Ovary (tissue), 9 donors: ENCODE measurements around the gene UBAC1. TPM values are rescaled to one million over a fixed set of nuclear protein-coding genes. Genes with fewer than 3 reads are reported as not detected.

Source experiments
- DNase-seq, 5 donors: peaks; one replicate each; pipeline ENCODE4 v3.0.0-alpha.2; 2019 to 2020
- H3K27ac ChIP-seq, 2 donors: fragments of 200-600 bp; one replicate each; pipeline versions ENCODE4 v1.5.1 to v1.8.0; 2019 to 2022
- H3K27me3 ChIP-seq: fragments of 200-600 bp; one replicate; pipeline ENCODE4 v1.8.0; 2022
- H3K36me3 ChIP-seq: fragments of 200-600 bp; sonication (generic); one replicate; pipeline ENCODE4 v1.5.1; 2019
- H3K4me1 ChIP-seq: one replicate; pipeline ENCODE4 v1.8.1; 2013; ENCODE audit warnings: mild to moderate bottlenecking, moderate library complexity; ENCODE audit not compliant: insufficient read depth
- H3K4me3 ChIP-seq: fragments of 200-600 bp; sonication (generic); one replicate; pipeline ENCODE4 v1.5.1; 2017
- H3K9me3 ChIP-seq, 2 donors: fragments of 200-600 bp in 1 of 2; sonication (generic) in 1 of 2; one replicate each; pipeline versions ENCODE4 v1.5.1 to v1.8.1; 2013 to 2019; ENCODE audit warnings: mild to moderate bottlenecking in 1 of 2, moderate library complexity in 1 of 2
- EP300 ChIP-seq: sonication (generic); formaldehyde crosslinking; IDR thresholded peaks from one replicate; pipeline ENCODE4 v1.6.1; 2017; ENCODE audit warnings: antibody characterized with exemption
- POLR2A ChIP-seq: fragments of 450-650 bp; IDR thresholded peaks from one replicate; pipeline ENCODE4 v1.6.1; 2017; ENCODE audit warnings: antibody characterized with exemption, mild to moderate bottlenecking, moderate library complexity
- WGBS, 3 donors: extraction: QIAGEN DNeasy Blood & Tissue Kit in 1 of 3; methylation state at CpG; one replicate each; pipeline versions ENCODE4 v1.1.5 to v1.1.7; 2013 to 2017; 5-methylcytosine and 5-hydroxymethylcytosine counted together
- intact Hi-C, 4 donors: fragments of 100-400 bp; cut with DNase I; formaldehyde crosslinking; loops; one replicate each; pipeline versions ENCODE4 v1.11.0 to v1.15.1; 2022 to 2023
- polyA plus RNA-seq, 2 donors: library from polyadenylated mRNA; stranded (reverse); fragments of 200-250 nt in 1 of 2; fragments of 350-450 nt in 1 of 2; fragmentation: Illumina TruSeq in 1 of 2; extraction: RNeasy Lipid Tissue Mini Kit (QIAGEN cat#74804) in 1 of 2; gene quantifications; one replicate each; pipeline ENCODE4 v1.2.3, GENCODE V29; 2013 to 2014
- total RNA-seq, 7 donors: library from RNA; depleted of rRNA in 2 of 7; stranded (reverse); fragments of >200 nt in 2 of 7; fragmentation: NEBNext Ultra II Directional in 3 of 7; extraction: Animal tissue kit (Norgen Biotek cat#: 25700) in 3 of 7; gene quantifications; one replicate each; pipeline versions ENCODE4 v1.1.0 to v1.2.4, GENCODE V29; 2016 to 2023
- TF ChIP-seq, protein P1 (sequence below), 3 donors: fragments of 450-650 bp in 2 of 3; fragments of 200-600 bp in 1 of 3; IDR thresholded peaks; one replicate each; pipeline versions ENCODE4 v1.5.1 to v1.8.0; 2016 to 2022; ENCODE audit warnings: antibody characterized with exemption in 3 of 3, mild to moderate bottlenecking in 1 of 3
- donor health status: DM: no; HTN: no; CAD: no; lungs with moderate emphysema.
- donor health status: DM: no; HTN: no; CAD: no.
- donor health status: Bipolar disorder and iron deficiency.
- donor health status: DM: yes; HTN: yes; CAD: no.
- donor health status: DM: no; HTN: no; CAD: no.
- donor health status: DM: yes; HTN: yes; CAD: no.

The UBAC1 gene
- total and polyA plus RNA-seq, 9 donors = 19.7 to 42.0 (median 33.4) TPM

- H3K27ac ChIP-seq = no peak overlapping the region
- 54 to 60% (median 60%) methylated on average over 26 of the region's 26 CpGs for WGBS, 3 donors
- no peak overlapping the region for H3K4me3 ChIP-seq
- TF ChIP-seq, protein P1, sequence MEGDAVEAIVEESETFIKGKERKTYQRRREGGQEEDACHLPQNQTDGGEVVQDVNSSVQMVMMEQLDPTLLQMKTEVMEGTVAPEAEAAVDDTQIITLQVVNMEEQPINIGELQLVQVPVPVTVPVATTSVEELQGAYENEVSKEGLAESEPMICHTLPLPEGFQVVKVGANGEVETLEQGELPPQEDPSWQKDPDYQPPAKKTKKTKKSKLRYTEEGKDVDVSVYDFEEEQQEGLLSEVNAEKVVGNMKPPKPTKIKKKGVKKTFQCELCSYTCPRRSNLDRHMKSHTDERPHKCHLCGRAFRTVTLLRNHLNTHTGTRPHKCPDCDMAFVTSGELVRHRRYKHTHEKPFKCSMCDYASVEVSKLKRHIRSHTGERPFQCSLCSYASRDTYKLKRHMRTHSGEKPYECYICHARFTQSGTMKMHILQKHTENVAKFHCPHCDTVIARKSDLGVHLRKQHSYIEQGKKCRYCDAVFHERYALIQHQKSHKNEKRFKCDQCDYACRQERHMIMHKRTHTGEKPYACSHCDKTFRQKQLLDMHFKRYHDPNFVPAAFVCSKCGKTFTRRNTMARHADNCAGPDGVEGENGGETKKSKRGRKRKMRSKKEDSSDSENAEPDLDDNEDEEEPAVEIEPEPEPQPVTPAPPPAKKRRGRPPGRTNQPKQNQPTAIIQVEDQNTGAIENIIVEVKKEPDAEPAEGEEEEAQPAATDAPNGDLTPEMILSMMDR (IDR thresholded peaks at IDR 0.05) = no peak
- TF ChIP-seq EP300 = no peak
- no peak for TF ChIP-seq POLR2A
- DNase-seq = no peak
- intact Hi-C loops = no loop called here
- H3K27me3 ChIP-seq = no peaks in the 10 kb centered on the region
- no peaks in the 10 kb centered on the region for H3K4me1 ChIP-seq
- no peaks in the 10 kb centered on the region for H3K9me3 ChIP-seq
- H3K36me3 ChIP-seq = no peaks in the 10 kb centered on the region
Measured at GRCh38 chr9:135983208-135984071, 22.3 kb upstream of the UBAC1 start.

DNA sequence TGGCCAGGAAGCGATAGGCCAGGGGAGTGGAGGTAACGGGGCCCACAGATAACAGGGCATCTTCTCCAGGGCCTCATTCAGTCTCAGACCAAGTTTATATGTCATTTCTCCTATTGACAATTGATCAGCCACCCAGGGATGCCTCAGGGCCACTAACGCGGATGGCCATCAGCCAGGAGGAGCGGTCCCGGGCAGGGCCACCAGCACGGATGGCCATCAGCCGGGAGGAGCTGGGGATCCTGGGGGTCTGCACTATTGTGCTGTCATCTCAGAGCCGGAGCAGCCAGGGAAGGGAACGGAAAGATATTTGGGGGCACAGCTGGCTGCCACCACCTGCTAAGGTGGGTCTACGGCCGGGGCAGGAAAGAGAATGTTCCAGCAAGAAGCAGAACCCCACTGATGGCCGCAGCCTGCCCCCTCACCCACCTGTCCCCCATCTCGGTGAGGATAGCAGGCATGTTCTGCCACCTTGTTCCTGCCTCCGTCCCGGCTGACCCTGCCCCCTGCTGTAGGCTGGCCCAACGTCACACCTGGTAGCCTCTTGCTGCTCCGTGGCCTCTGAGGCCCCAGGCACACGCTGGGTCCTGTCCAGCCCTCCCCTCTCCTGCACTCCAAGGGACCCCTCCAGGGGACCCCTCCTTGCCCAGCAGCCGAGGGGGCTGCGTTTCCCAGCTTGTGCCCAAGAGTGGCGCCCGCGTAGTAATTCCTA is 21.5 kb upstream of the UBAC1 start:
- H3K27me3 ChIP-seq = no peaks in the 10 kb centered on the region
- intact Hi-C loops = no loop called here
- no peak for TF ChIP-seq POLR2A
- TF ChIP-seq, protein P1 (IDR thresholded peaks at IDR 0.05) = no peak
- no peak for TF ChIP-seq EP300
- no peaks in the 10 kb centered on the region for H3K36me3 ChIP-seq
- 75 to 83% (median 81%) methylated on average over 24 of the region's 24 CpGs for WGBS, 3 donors
- no peaks in the 10 kb centered on the region for H3K4me1 ChIP-seq
- H3K4me3 ChIP-seq = no peak overlapping the region
- no peaks in the 10 kb centered on the region for H3K9me3 ChIP-seq
- no peak overlapping the region for H3K27ac ChIP-seq
- no peak for DNase-seq

DNA sequence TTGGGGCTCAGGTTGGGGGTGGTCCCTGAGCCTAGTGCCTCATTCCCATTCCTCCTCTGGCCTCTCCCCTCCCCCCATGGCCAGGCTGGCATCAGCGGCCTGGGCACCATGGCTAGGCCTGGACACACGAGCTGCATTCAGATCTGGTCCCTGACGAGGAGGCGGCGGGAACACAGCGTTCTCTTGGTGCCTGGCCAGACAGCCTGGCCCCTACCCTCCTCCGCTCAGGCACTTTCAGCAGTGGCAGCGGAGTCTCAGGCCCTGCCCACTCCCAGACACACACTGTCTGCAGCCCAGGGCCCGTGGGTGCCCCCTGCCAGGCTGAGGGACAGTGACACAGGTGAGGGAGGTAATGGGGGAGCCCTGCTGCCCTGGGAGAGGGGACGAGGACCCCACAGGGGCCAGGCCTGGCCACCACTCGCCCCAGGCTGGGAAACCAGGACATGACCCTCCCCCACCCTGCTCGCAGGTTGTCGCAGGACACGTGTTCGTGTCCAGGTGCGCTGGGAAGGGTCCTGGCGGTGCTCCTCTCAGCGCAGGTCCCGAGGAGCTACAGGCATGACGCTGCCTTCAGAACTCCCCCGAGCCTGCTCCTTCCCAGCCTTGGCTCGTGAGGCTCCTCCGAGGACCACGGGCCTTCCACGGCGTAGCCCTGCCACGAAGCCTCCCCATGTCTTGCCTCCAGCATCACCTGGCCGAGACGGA is 19.9 kb upstream of the UBAC1 start:
- intact Hi-C loops = no loop called here
- no peaks in the 10 kb centered on the region for H3K4me1 ChIP-seq
- TF ChIP-seq, protein P1 (IDR thresholded peaks at IDR 0.05) = no peak
- TF ChIP-seq EP300 = no peak
- no peak for TF ChIP-seq POLR2A
- H3K9me3 ChIP-seq = no peaks in the 10 kb centered on the region
- H3K27me3 ChIP-seq = no peaks in the 10 kb centered on the region
- WGBS, 3 donors = 79 to 81% (median 79%) methylated on average over 24 to 29 of the region's 29 CpGs
- no peak for DNase-seq
- H3K27ac ChIP-seq = no peak overlapping the region
- H3K36me3 ChIP-seq = no peaks in the 10 kb centered on the region
- no peak overlapping the region for H3K4me3 ChIP-seq

- no peaks in the 10 kb centered on the region for H3K27me3 ChIP-seq
- no peaks in the 10 kb centered on the region for H3K4me1 ChIP-seq
- DNase-seq = no peak
- H3K9me3 ChIP-seq = no peaks in the 10 kb centered on the region
- no peaks in the 10 kb centered on the region for H3K36me3 ChIP-seq
- 53 to 65% (median 57%) methylated on average over 16 to 19 of the region's 19 CpGs for WGBS, 3 donors
- TF ChIP-seq POLR2A = no peak
- TF ChIP-seq, protein P1 (IDR thresholded peaks at IDR 0.05) = no peak
- no peak for TF ChIP-seq EP300
- no peak overlapping the region for H3K27ac ChIP-seq
- intact Hi-C loops = no loop called here
- no peak overlapping the region for H3K4me3 ChIP-seq
Measured at GRCh38 chr9:135979547-135980166, 18.5 kb upstream of the UBAC1 start.
